Activated T-cell treated with anti-CD3 and anti-CD28 coated beads, Interleukin-2, amount 50 U/mL, for 72 hours (primary cell): Measurements from ENCODE around the gene SULT1C3. TPM values are rescaled to one million over a fixed set of nuclear protein-coding genes. Genes with fewer than 3 reads are reported as not detected.
"Not testable (repeated sequence)": the region's sequence is repeated elsewhere in the genome, so short reads cannot be mapped to it uniquely, and the experiment has no call there.

Source experiments
- ATAC-seq, 2 donors: fragments of 150-1000 bp; cut with Tn5 transposase; replicated peaks in 1 of 2; 2 replicates each; pipeline ENCODE4 v1.10.0; 2021; ENCODE audit warnings: moderate library complexity in 2 of 2, mild to moderate bottlenecking in 1 of 2
- DNase-seq, 2 donors: peaks; one replicate each; pipeline ENCODE4 v3.0.0; 2021 to 2022; ENCODE audit warnings: mixed read lengths in 1 of 2
- H3K27ac Mint-ChIP-seq: one replicate; pipeline ENCODE4 v1.8.0; 2022; ENCODE audit warnings: mild to moderate bottlenecking, moderate library complexity, mixed read lengths
- H3K27me3 Mint-ChIP-seq: one replicate; pipeline ENCODE4 v1.8.0; 2022; ENCODE audit warnings: low read depth, mixed read lengths
- H3K36me3 Mint-ChIP-seq, 2 donors: one replicate each; pipeline ENCODE4 v1.8.0; 2022; ENCODE audit warnings: mixed read lengths in 2 of 2, mild to moderate bottlenecking in 1 of 2; ENCODE audit not compliant: insufficient read depth in 2 of 2
- H3K4me1 Mint-ChIP-seq: one replicate; pipeline ENCODE4 v1.8.0; 2022; ENCODE audit warnings: low read depth, mixed read lengths
- H3K4me3 Mint-ChIP-seq, 2 donors: one replicate each; pipeline ENCODE4 v1.8.0; 2022; ENCODE audit warnings: mild to moderate bottlenecking in 2 of 2, mixed read lengths in 2 of 2, moderate library complexity in 2 of 2
- H3K9me3 Mint-ChIP-seq, 2 donors: one replicate each; pipeline ENCODE4 v1.8.0; 2022; ENCODE audit warnings: mixed read lengths in 2 of 2
- total RNA-seq, 2 donors: library from RNA; stranded (reverse); gene quantifications; one replicate each; pipeline ENCODE4 v1.2.3, GENCODE V29; 2022

SULT1C3 gene
- total RNA-seq, 2 donors from 2014 or later = not detected

- Mint-ChIP-seq H3K27ac (no peak overlapping the region), H3K4me1 (no peaks in the 10 kb centered on the region), H3K4me3 (no peak overlapping the region), H3K36me3 (no peaks in the 10 kb centered on the region), H3K27me3 (peaks cover 10% of the 10 kb centered on the region), H3K9me3 (no peaks in the 10 kb centered on the region)
- ATAC-seq (no peak), DNase-seq (no peak)
These were observed 22.3 kb downstream of the SULT1C3 start for GRCh38 chr2:108262036-108262435.

GRCh38 chr2:108263401-108263800, 23.6 kb downstream of the SULT1C3 start:
- H3K36me3 Mint-ChIP-seq = no peaks in the 10 kb centered on the region
- H3K4me3 Mint-ChIP-seq = no peak overlapping the region
- no peak for ATAC-seq

GRCh38 chr2:108266218-108266617, 26.4 kb downstream of the SULT1C3 start:
- Mint-ChIP-seq H3K27me3 (peaks cover 19% of the 10 kb centered on the region), H3K4me1 (no peaks in the 10 kb centered on the region), H3K36me3 (no peaks in the 10 kb centered on the region), H3K4me3 (no peak overlapping the region), H3K27ac (no peak overlapping the region), H3K9me3 (no peaks in the 10 kb centered on the region)
- DNase-seq (no peak), ATAC-seq (no peak)

More at GRCh38 chr2:108263401-108263800, 23.6 kb downstream of the SULT1C3 start:
- no peaks in the 10 kb centered on the region for H3K4me1 Mint-ChIP-seq
- peaks cover 10% of the 10 kb centered on the region for H3K27me3 Mint-ChIP-seq
- no peak overlapping the region for H3K27ac Mint-ChIP-seq
- DNase-seq = no peak
- no peaks in the 10 kb centered on the region for H3K9me3 Mint-ChIP-seq

- ATAC-seq = no peak
- Mint-ChIP-seq H3K27me3 (peaks cover 19% of the 10 kb centered on the region), H3K4me3 (no peak overlapping the region), H3K27ac (no peak overlapping the region), H3K9me3 (no peaks in the 10 kb centered on the region), H3K36me3 (no peaks in the 10 kb centered on the region), H3K4me1 (no peaks in the 10 kb centered on the region)
- no peak for DNase-seq
These were observed 27.3 kb downstream of the SULT1C3 start for GRCh38 chr2:108267101-108267500.

- DNase-seq (no peak), ATAC-seq (no peak)
- Mint-ChIP-seq H3K9me3 (no peaks in the 10 kb centered on the region), H3K27ac (no peak overlapping the region), H3K27me3 (peaks cover 19% of the 10 kb centered on the region), H3K4me3 (no peak overlapping the region), H3K36me3 (no peaks in the 10 kb centered on the region), H3K4me1 (no peaks in the 10 kb centered on the region)
These were observed 28.2 kb downstream of the SULT1C3 start for GRCh38 chr2:108268001-108268400.

- Mint-ChIP-seq H3K9me3 (no peaks in the 10 kb centered on the region), H3K27ac (no peak overlapping the region), H3K4me3 (no peak overlapping the region), H3K4me1 (no peaks in the 10 kb centered on the region), H3K36me3 (no peaks in the 10 kb centered on the region), H3K27me3 (peaks cover 8% of the 10 kb centered on the region)
- DNase-seq (no peak), ATAC-seq (no peak)
These were observed 30.6 kb downstream of the SULT1C3 start for GRCh38 chr2:108270346-108270745.

- no peak overlapping the region for H3K27ac Mint-ChIP-seq
- H3K4me3 Mint-ChIP-seq = no peak overlapping the region
- H3K9me3 Mint-ChIP-seq = no peaks in the 10 kb centered on the region
- peaks cover 8% of the 10 kb centered on the region for H3K27me3 Mint-ChIP-seq
- H3K4me1 Mint-ChIP-seq = no peaks in the 10 kb centered on the region
- ATAC-seq (no peak), DNase-seq (no peak)
- no peaks in the 10 kb centered on the region for H3K36me3 Mint-ChIP-seq
These were observed 31.2 kb downstream of the SULT1C3 start for GRCh38 chr2:108270768-108271506.

GRCh38 chr2:108271691-108272253, 32.0 kb downstream of the SULT1C3 start:
- Mint-ChIP-seq H3K27ac (no peak overlapping the region), H3K4me1 (no peaks in the 10 kb centered on the region), H3K4me3 (no peak overlapping the region), H3K9me3 (no peaks in the 10 kb centered on the region), H3K36me3 (no peaks in the 10 kb centered on the region), H3K27me3 (peaks cover 8% of the 10 kb centered on the region)
- ATAC-seq (no peak), DNase-seq (no peak)

GRCh38 chr2:108278631-108279030, 38.9 kb downstream of the SULT1C3 start:
- Mint-ChIP-seq H3K27me3 (peaks cover 8% of the 10 kb centered on the region), H3K4me1 (no peaks in the 10 kb centered on the region), H3K9me3 (peaks cover 0 to 2% of the 10 kb centered on the region in 2 donors), H3K36me3 (no peaks in the 10 kb centered on the region), H3K4me3 (no peak overlapping the region), H3K27ac (no peak overlapping the region)
- DNase-seq (no peak), ATAC-seq (no peak)

- no peak overlapping the region for H3K27ac Mint-ChIP-seq
- no peaks in the 10 kb centered on the region for H3K36me3 Mint-ChIP-seq
- H3K9me3 Mint-ChIP-seq = peaks cover 0 to 2% of the 10 kb centered on the region in 2 donors
- no peaks in the 10 kb centered on the region for H3K4me1 Mint-ChIP-seq
- DNase-seq (no peak), ATAC-seq (no peak)
- peaks cover 8% of the 10 kb centered on the region for H3K27me3 Mint-ChIP-seq
- H3K4me3 Mint-ChIP-seq = no peak overlapping the region
These were observed 39.7 kb downstream of the SULT1C3 start for GRCh38 chr2:108279468-108279867.

- Mint-ChIP-seq H3K27ac (no peak overlapping the region), H3K4me1 (no peaks in the 10 kb centered on the region), H3K36me3 (no peaks in the 10 kb centered on the region), H3K27me3 (peaks cover 8% of the 10 kb centered on the region), H3K4me3 (no peak overlapping the region), H3K9me3 (peaks cover 0 to 4% of the 10 kb centered on the region in 2 donors)
- ATAC-seq = no peak
- no peak for DNase-seq
These were observed 40.7 kb downstream of the SULT1C3 start for GRCh38 chr2:108280466-108280865.

GRCh38 chr2:108284566-108284965, 44.8 kb downstream of the SULT1C3 start:
- H3K9me3 Mint-ChIP-seq, H3K4me1 Mint-ChIP-seq, H3K27ac Mint-ChIP-seq, DNase-seq, ATAC-seq, H3K4me3 Mint-ChIP-seq, H3K36me3 Mint-ChIP-seq: not testable (repeated sequence)
- peaks cover 12% of the 10 kb centered on the region for H3K27me3 Mint-ChIP-seq

- no peak for DNase-seq
- H3K4me3 Mint-ChIP-seq = no peak overlapping the region
- H3K4me1 Mint-ChIP-seq = no peaks in the 10 kb centered on the region
- no peak overlapping the region for H3K27ac Mint-ChIP-seq
- H3K27me3 Mint-ChIP-seq = peaks cover 12% of the 10 kb centered on the region
- no peaks in the 10 kb centered on the region for H3K36me3 Mint-ChIP-seq
- ATAC-seq = no peak
- peaks cover 0 to 6% of the 10 kb centered on the region in 2 donors for H3K9me3 Mint-ChIP-seq
These were observed 45.8 kb downstream of the SULT1C3 start for GRCh38 chr2:108285616-108286015.

- Mint-ChIP-seq H3K9me3 (peaks cover 0 to 6% of the 10 kb centered on the region in 2 donors), H3K27me3 (peaks cover 12% of the 10 kb centered on the region)
These were observed 47.4 kb downstream of the SULT1C3 start for GRCh38 chr2:108287169-108287568.

More at GRCh38 chr2:108287169-108287568, 47.4 kb downstream of the SULT1C3 start:
- Mint-ChIP-seq H3K27ac (no peak overlapping the region), H3K4me1 (no peaks in the 10 kb centered on the region), H3K4me3 (no peak overlapping the region), H3K36me3 (no peaks in the 10 kb centered on the region)
- DNase-seq = no peak
- no peak for ATAC-seq
